Heart right ventricle (tissue), 16 donors: ENCODE results near the gene COL23A1. TPM values are rescaled to one million over a fixed set of nuclear protein-coding genes. Genes with fewer than 3 reads are reported as not detected.

Source experiments
- ATAC-seq, 8 donors: fragments of 200-7000 bp; cut with Tn5 transposase; one replicate each; pipeline ENCODE4 v1.9.1; 2020; ENCODE audit warnings: mild to moderate bottlenecking in 8 of 8, moderate library complexity in 8 of 8, moderate number of reproducible peaks in 1 of 8
- DNase-seq, 2 donors: peaks; one replicate each; pipeline ENCODE4 v3.0.0-alpha.2; 2020
- H3K27ac ChIP-seq, 10 donors: fragments of 200-600 bp; sonication (generic) in 2 of 10; one replicate each; pipeline versions ENCODE4 v1.5.0 to v1.8.0; 2020 to 2022; ENCODE audit warnings: mild to moderate bottlenecking in 3 of 10
- H3K27me3 ChIP-seq, 7 donors: fragments of 200-600 bp; one replicate each; pipeline ENCODE4 v1.8.0; 2021 to 2022; ENCODE audit warnings: mild to moderate bottlenecking in 2 of 7
- H3K36me3 ChIP-seq, 9 donors: fragments of 200-600 bp; sonication (generic) in 1 of 9; one replicate each; pipeline versions ENCODE4 v1.5.0 to v1.8.0; 2020 to 2022; ENCODE audit warnings: mild to moderate bottlenecking in 2 of 9
- H3K4me1 ChIP-seq, 9 donors: fragments of 200-600 bp; sonication (generic) in 1 of 9; one replicate each; pipeline versions ENCODE4 v1.5.0 to v1.8.0; 2020 to 2022; ENCODE audit warnings: mild to moderate bottlenecking in 4 of 9
- H3K4me3 ChIP-seq, 10 donors: fragments of 200-600 bp; sonication (generic) in 2 of 10; one replicate each; pipeline versions ENCODE4 v1.5.0 to v1.8.0; 2020 to 2022; ENCODE audit warnings: mild to moderate bottlenecking in 7 of 10, moderate library complexity in 2 of 10
- H3K9me3 ChIP-seq, 11 donors: fragments of 200-600 bp in 10 of 11; sonication (generic) in 2 of 11; one replicate each; pipeline versions ENCODE4 v1.5.0 to v1.8.0; 2013 to 2022; ENCODE audit warnings: mild to moderate bottlenecking in 2 of 11, control low read depth in 1 of 11, moderate library complexity in 1 of 11
- WGBS, 2 donors: extraction: QIAGEN DNeasy Blood & Tissue Kit; methylation state at CpG; one replicate each; pipeline ENCODE4 v1.1.7; 2013; ENCODE audit warnings: inconsistent platforms in 1 of 2; 5-methylcytosine and 5-hydroxymethylcytosine counted together
- intact Hi-C, 10 donors: fragments of 100-400 bp; cut with DNase I; formaldehyde crosslinking; loops; one replicate each; pipeline versions ENCODE4 v1.11.1 to v1.14.2; 2022
- polyA plus RNA-seq, 2 donors: library from polyadenylated mRNA; stranded (reverse); fragments of 200-250 nt; gene quantifications; one replicate each; pipeline ENCODE4 v1.2.3, GENCODE V29; 2013
- total RNA-seq, 10 donors: library from RNA; stranded (reverse); fragmentation: NEBNext Ultra II Directional in 3 of 10; extraction: Animal tissue kit (Norgen Biotek cat#: 25700) in 3 of 10; gene quantifications; one replicate each; pipeline versions ENCODE4 v1.2.1 to v1.2.4, GENCODE V29; 2021 to 2023
- TF ChIP-seq, protein P1 (sequence below), 9 donors: fragments of 200-600 bp; sonication (generic) in 2 of 9; IDR thresholded peaks; one replicate each; pipeline versions ENCODE4 v1.5.0 to v1.8.0; 2021 to 2022; ENCODE audit warnings: antibody characterized with exemption in 9 of 9, mild to moderate bottlenecking in 5 of 9, moderate library complexity in 1 of 9
- donor health status: Arrhythmogenic right ventricular cardiomyopathy.
- donor health status: ischemic (EF 13 %, LVEDD 7.1; RV severe dilation, severe dysfunction).
- donor health status: healthy with polysubstance abuse.
- donor health status: DM: no; HTN: yes; CAD: no.
- donor health status: DM: no; HTN: no; CAD: no.
- donor health status: ischemic (EF 25% LVEDD 6.9; RV normal size, moderate dysfunction).
- donor health status: ischemic (EF 25% LVEDD 5.7; RV mildly dilated, moderate dysfunction).
- donor health status: healthy.
- donor health status: DM: yes; HTN: yes; CAD: no.
- donor health status: Ischemic cardiomyopathy.
- donor health status: ischemic (EF 35%, LVEDD 5.7; RV mildly dilated, moderate dysfunction).
- donor health status: nonischemic (EF 11% LVEDD 7.7; RV severe dilation, severe dysfunction).
- donor health status: DM: yes; HTN: yes; CAD: no.
- donor health status: PGD.
- donor health status: ischemic (EF 29% LVEDD 5.4; RV normal size, mild dysfunction).
- donor health status: nonischemic (EF 23%, LVEDD 6.1; RV moderate dilation, normal function).

COL23A1 gene
- total and polyA plus RNA-seq, 12 donors = 8.9 to 29.0 (median 16.2) TPM

DNA sequence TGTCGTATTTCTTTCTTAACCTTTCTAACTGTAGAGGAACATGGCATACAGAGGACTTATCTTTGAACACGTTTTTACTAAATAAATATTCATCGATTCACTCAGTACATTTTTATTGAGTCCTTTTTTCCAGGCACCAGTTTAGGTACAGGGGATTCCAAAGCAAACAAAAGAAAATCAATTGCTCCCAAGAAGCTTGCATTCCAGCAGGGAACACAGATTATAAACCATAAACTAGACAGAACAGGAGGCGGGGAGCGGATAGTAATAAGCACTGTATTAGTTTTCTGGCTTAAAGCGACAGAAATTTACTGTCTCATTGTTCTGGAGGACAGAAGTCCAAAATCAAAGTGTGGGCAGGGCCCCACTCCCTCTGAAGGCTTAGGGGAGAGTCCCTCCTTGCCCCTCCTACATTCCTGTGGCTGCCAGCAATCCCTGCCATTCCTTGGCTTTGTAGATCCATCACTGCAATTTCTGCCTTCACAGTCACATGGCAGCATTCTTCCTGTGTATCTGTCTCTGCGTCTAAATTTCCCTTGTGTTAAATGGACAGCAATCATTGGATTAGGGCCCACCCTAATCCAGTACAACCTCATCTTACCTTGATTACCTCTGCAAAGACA is 115.5 kb downstream of the COL23A1 start:
- 88 to 89% methylated on average over 7 of the region's 7 CpGs for WGBS, 2 donors
- TF ChIP-seq, protein P1, sequence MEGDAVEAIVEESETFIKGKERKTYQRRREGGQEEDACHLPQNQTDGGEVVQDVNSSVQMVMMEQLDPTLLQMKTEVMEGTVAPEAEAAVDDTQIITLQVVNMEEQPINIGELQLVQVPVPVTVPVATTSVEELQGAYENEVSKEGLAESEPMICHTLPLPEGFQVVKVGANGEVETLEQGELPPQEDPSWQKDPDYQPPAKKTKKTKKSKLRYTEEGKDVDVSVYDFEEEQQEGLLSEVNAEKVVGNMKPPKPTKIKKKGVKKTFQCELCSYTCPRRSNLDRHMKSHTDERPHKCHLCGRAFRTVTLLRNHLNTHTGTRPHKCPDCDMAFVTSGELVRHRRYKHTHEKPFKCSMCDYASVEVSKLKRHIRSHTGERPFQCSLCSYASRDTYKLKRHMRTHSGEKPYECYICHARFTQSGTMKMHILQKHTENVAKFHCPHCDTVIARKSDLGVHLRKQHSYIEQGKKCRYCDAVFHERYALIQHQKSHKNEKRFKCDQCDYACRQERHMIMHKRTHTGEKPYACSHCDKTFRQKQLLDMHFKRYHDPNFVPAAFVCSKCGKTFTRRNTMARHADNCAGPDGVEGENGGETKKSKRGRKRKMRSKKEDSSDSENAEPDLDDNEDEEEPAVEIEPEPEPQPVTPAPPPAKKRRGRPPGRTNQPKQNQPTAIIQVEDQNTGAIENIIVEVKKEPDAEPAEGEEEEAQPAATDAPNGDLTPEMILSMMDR (IDR thresholded peaks at IDR 0.05) = no peak
- no peak overlapping the region for H3K27ac ChIP-seq
- no peak overlapping the region for H3K4me3 ChIP-seq
- no peaks in the 10 kb centered on the region for H3K27me3 ChIP-seq
- no peak for DNase-seq
- intact Hi-C loops = no loop called here
- peaks cover 0 to 20% (median 0%) of the 10 kb centered on the region in 9 donors for H3K4me1 ChIP-seq
- ATAC-seq = no peak
- H3K36me3 ChIP-seq = no peaks in the 10 kb centered on the region
- peaks cover 0 to 15% (median 0%) of the 10 kb centered on the region in 11 donors for H3K9me3 ChIP-seq

DNA sequence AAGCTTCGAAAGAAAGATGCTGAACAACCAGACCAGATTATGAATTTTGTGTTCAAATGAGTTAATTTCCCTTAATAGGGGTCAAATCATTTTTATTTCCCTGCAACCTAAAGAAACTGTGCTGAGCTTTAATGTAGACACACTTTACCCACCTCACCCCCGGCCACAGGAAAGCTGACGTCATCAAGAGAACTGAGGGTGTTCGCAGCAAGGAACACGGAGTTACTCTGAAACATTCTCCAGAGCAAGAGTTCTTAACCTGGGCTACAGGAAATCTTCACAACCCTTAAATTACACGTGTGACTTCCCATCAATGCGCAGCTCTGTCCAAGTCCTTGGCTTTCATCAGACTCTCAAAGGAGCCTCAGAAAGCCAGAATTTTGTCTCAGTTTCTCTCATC is 116.3 kb downstream of the COL23A1 start:
- Histone ChIP-seq H3K4me1 (peaks cover 0 to 22% (median 0%) of the 10 kb centered on the region in 9 donors), H3K27ac (no peak overlapping the region), H3K36me3 (no peaks in the 10 kb centered on the region), H3K4me3 (no peak overlapping the region), H3K9me3 (peaks cover 0 to 15% (median 0%) of the 10 kb centered on the region in 11 donors), H3K27me3 (no peaks in the 10 kb centered on the region)
- DNase-seq (no peak), ATAC-seq (no peak)
- TF ChIP-seq, protein P1 (IDR thresholded peaks at IDR 0.05) = no peak
- 56 to 66% methylated on average over 7 of the region's 7 CpGs for WGBS, 2 donors
- intact Hi-C loops = no loop called here

DNA sequence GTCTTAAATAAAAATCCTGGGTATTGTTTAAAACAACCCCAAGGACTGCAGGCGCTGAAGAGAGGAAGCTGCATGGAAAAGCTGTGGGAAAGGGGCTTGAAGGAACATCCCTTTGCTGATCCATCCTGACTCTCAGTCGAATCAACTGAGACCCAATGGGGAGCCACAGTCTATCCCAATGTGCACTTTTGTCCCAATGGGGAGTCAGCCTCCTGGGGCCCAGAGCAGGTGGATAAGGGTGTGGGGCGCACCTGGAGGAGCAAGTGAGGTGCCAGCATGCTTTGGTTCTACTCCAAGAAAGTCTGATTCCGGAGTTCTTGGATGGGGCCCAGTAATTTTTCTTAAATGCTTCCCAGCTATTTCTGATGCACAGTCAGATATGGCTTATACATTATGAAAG is 118.1 kb downstream of the COL23A1 start:
- Histone ChIP-seq H3K4me3 (no peak overlapping the region), H3K4me1 (peaks cover 0 to 30% (median 15%) of the 10 kb centered on the region in 9 donors), H3K27me3 (no peaks in the 10 kb centered on the region), H3K9me3 (peaks cover 0 to 15% (median 0%) of the 10 kb centered on the region in 11 donors), H3K27ac (no peak overlapping the region), H3K36me3 (no peaks in the 10 kb centered on the region)
- intact Hi-C loops = no loop called here
- WGBS, 2 donors = 74 to 81% methylated on average over 4 of the region's 4 CpGs
- TF ChIP-seq, protein P1 (IDR thresholded peaks at IDR 0.05) = no peak
- DNase-seq (no peak), ATAC-seq (no peak)

DNA sequence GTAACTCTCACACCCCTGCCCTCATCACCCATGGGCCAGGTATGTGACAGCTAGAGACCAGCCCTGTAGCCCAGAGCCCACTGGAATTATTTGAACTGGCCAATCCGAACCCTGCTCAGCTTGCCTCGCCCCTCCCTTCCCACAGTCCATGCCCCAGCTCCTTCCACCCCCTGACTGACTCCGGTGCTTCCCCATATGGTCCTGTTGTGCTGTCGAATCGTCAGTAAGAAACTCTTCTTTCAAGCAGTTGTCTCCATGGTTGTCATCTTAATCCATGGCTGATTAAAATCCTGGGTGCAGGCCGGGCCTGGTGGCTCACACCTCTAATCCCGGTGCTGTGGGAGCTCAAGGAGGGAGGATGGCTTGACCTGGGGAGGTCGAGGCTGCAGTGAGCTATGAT is 118.5 kb downstream of the COL23A1 start:
- Histone ChIP-seq H3K4me1 (peaks cover 0 to 30% (median 20%) of the 10 kb centered on the region in 9 donors), H3K27me3 (no peaks in the 10 kb centered on the region), H3K4me3 (no peak overlapping the region), H3K9me3 (peaks cover 0 to 15% (median 0%) of the 10 kb centered on the region in 11 donors), H3K36me3 (no peaks in the 10 kb centered on the region), H3K27ac (no peak overlapping the region)
- ATAC-seq (no peak), DNase-seq (no peak)
- WGBS, 2 donors = 80 to 83% methylated on average over 8 of the region's 8 CpGs
- intact Hi-C loops = no loop called here
- TF ChIP-seq, protein P1 (IDR thresholded peaks at IDR 0.05) = no peak
